Spleen (tissue), 11 donors: ENCODE measurements around the gene NDUFA11. TPM values are rescaled to one million over a fixed set of nuclear protein-coding genes. Genes with fewer than 3 reads are reported as not detected.

Experiments
- DNase-seq: peaks from one replicate; pipeline ENCODE4 v3.0.0-alpha.2; 2020
- H3K27ac ChIP-seq, 8 donors: fragments of 200-600 bp; sonication (generic) in 7 of 8; 1 replicate in 4 of 8; 2 replicates in 4 of 8; pipeline versions ENCODE4 v1.5.0 to v1.8.0; 2016 to 2021; ENCODE audit warnings: inconsistent platforms in 4 of 8, mild to moderate bottlenecking in 4 of 8, moderate library complexity in 1 of 8
- H3K27me3 ChIP-seq, 7 donors: fragments of 200-600 bp; sonication (generic) in 6 of 7; replicated peaks in 1 of 7; 1 replicate in 4 of 7; 2 replicates in 3 of 7; pipeline versions ENCODE4 v1.5.0 to v1.8.0; 2016 to 2021; ENCODE audit warnings: inconsistent platforms in 3 of 7, mild to moderate bottlenecking in 1 of 7
- H3K36me3 ChIP-seq, 6 donors: fragments of 200-600 bp; sonication (generic) in 5 of 6; 1 replicate in 4 of 6; 2 replicates in 2 of 6; pipeline versions ENCODE4 v1.5.0 to v1.8.0; 2016 to 2021; ENCODE audit warnings: inconsistent platforms in 2 of 6
- H3K4me1 ChIP-seq, 6 donors: fragments of 200-600 bp; sonication (generic) in 5 of 6; 1 replicate in 3 of 6; 2 replicates in 3 of 6; pipeline versions ENCODE4 v1.5.0 to v1.8.0; 2016 to 2021; ENCODE audit warnings: inconsistent platforms in 3 of 6
- H3K4me3 ChIP-seq, 8 donors: fragments of 200-600 bp; sonication (generic) in 7 of 8; 1 replicate in 4 of 8; 2 replicates in 4 of 8; pipeline versions ENCODE4 v1.5.0 to v1.8.0; 2016 to 2021; ENCODE audit warnings: inconsistent platforms in 4 of 8, mild to moderate bottlenecking in 4 of 8, moderate library complexity in 2 of 8
- H3K9me3 ChIP-seq, 8 donors: fragments of 200-600 bp; sonication (generic) in 7 of 8; 1 replicate in 4 of 8; 2 replicates in 4 of 8; pipeline versions ENCODE4 v1.5.0 to v1.8.0; 2016 to 2021; ENCODE audit warnings: inconsistent platforms in 4 of 8
- CTCF ChIP-seq, 11 experiments: fragments of 200-600 bp in 7 of 11; fragments of 450-650 bp in 4 of 11; sonication (generic) in 4 of 11; IDR thresholded peaks in 8 of 11; conservative IDR thresholded peaks in 3 of 11; 1 replicate in 7 of 11; 2 replicates in 4 of 11; pipeline versions ENCODE4 v1.4.0 to v1.8.0; 2016 to 2021; ENCODE audit warnings: antibody characterized with exemption in 11 of 11, inconsistent platforms in 4 of 11, mild to moderate bottlenecking in 1 of 11
- POLR2A ChIP-seq, 3 donors: fragments of 450-650 bp; IDR thresholded peaks; one replicate each; pipeline ENCODE4 v1.5.1; 2017; ENCODE audit warnings: antibody characterized with exemption in 3 of 3, mild to moderate bottlenecking in 1 of 3
- POLR2AphosphoS5 ChIP-seq, 3 donors: sonication (generic); formaldehyde crosslinking; IDR thresholded peaks; one replicate each; pipeline ENCODE4 v1.5.1; 2017; ENCODE audit warnings: antibody characterized with exemption in 3 of 3
- WGBS, 5 donors: extraction: QIAGEN DNeasy Blood & Tissue Kit in 3 of 5; methylation state at CpG; one replicate each; pipeline versions ENCODE4 v1.1.5 to v1.1.7; 2013 to 2018; 5-methylcytosine and 5-hydroxymethylcytosine counted together
- intact Hi-C: fragments of 100-400 bp; cut with DNase I; formaldehyde crosslinking; loops from one replicate; pipeline ENCODE4 v1.15.0; 2023; ENCODE audit warnings: low total_unique reads
- polyA plus RNA-seq, 3 donors: library from polyadenylated mRNA; stranded (reverse); fragments of 200-250 nt; gene quantifications; one replicate each; pipeline ENCODE4 v1.2.1, GENCODE V29; 2013
- total RNA-seq, 7 donors: library from RNA; depleted of rRNA in 3 of 7; stranded (reverse); fragments of >200 nt in 3 of 7; fragmentation: NEBNext Ultra II Directional in 4 of 7; extraction: Animal tissue kit (Norgen Biotek cat#: 25700) in 4 of 7; gene quantifications; one replicate each; pipeline versions ENCODE4 v1.1.0 to v1.2.1, GENCODE V29; 2016 to 2021
- donor health status: healthy with polysubstance abuse.
- donor health status: DM: no; HTN: no; CAD: no; lungs with moderate emphysema.
- donor health status: DM: no; HTN: no; CAD: no.
- donor health status: Bipolar disorder and iron deficiency.
- donor health status: healthy.
- donor health status: DM: no; HTN: no; CAD: no.
- donor health status: DM: yes; HTN: yes; CAD: no.

Gene NDUFA11
- total and polyA plus RNA-seq, 10 donors: 83.8 to 377 (median 123) TPM

DNA sequence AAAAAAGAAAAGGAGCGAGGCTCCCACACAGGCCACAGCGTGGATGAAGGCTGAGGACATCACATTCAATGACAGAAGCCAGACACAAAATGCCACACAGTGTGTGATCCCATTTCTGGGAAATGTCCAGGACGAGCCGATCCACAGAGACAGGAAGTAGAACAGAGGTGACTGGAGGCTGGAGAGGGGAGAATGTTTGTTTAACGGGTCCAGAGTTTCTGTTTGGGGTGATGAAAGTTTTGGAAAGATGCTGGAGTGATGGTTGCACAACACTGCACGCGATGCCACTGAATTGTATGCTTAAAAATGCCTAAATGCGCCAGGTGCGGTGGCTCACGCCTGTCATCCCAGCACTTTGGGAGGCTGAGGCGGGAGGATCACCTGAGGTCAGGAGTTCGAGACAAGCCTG lies 32.6 kb downstream of the NDUFA11 start:
- 73 to 84% (median 77%) methylated on average over 12 of the region's 12 CpGs for WGBS, 5 donors
- DNase-seq: no peak
- no peak overlapping the region for H3K4me3 ChIP-seq
- no peaks in the 10 kb centered on the region for H3K36me3 ChIP-seq
- intact Hi-C loops: no loop called here
- peaks cover 0 to 15% (median 0%) of the 10 kb centered on the region in 7 donors for H3K27me3 ChIP-seq
- H3K27ac ChIP-seq: no peak overlapping the region
- H3K4me1 ChIP-seq: no peaks in the 10 kb centered on the region
- H3K9me3 ChIP-seq: no peaks in the 10 kb centered on the region
- no peak for TF ChIP-seq POLR2A (IDR thresholded peaks at IDR 0.05)
- TF ChIP-seq CTCF (IDR thresholded peaks at IDR 0.05 in 8 of 11, conservative IDR thresholded peaks at IDR 0.05 in 3 of 11): no peak
- TF ChIP-seq POLR2AphosphoS5 (IDR thresholded peaks at IDR 0.05): no peak

DNA sequence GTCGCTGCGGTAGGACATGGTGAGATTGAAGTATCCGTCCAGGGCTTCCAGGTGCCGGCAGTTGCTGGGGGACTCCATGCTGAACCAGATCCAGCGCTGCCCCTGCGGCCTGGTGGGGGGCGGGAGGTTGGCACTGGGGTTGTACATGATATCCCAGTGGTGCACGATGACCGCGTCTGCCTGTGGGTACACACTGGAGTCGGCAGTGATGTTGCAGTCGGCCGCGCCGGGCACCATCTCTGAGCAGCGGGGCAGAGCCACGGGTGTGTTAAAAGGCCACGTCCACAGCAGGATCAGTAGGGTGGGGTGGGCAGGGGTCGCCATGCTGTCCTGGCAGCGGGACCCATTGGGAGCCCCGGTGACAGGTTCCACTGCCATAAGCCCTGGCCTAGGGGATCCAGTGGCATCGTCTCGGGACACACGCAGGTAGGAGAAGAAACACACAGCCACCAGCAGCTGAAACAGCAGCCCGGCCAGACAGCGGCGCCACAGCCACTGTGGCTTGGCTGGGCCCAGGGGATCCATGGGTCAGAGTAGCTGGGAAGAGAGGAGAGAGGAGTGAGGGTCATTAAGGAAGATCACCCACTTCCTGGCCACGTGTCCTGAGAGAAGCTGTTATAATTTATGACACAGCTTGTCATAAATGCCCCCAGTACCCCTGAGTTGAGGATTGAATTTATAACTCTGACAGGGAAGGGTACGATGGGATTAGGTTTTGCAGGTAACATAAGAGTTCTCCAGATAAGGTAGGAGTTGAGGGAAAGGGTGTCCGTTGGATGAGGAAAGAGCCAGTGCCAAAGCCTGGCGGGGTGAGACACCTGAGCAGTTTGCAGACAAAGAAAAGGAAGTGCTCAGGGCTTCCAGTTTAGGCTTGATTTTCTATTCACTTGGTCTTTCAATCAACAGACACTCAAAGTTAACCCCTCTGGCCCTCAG lies 36.1 kb downstream of the NDUFA11 start:
- no peaks in the 10 kb centered on the region for H3K9me3 ChIP-seq
- no peak for DNase-seq
- intact Hi-C loops: no loop called here
- TF ChIP-seq POLR2AphosphoS5 (IDR thresholded peaks at IDR 0.05) (no peak), POLR2A (IDR thresholded peaks at IDR 0.05) (no peak), CTCF (IDR thresholded peaks at IDR 0.05 in 8 of 11, conservative IDR thresholded peaks at IDR 0.05 in 3 of 11) (no peak)
- H3K4me1 ChIP-seq: no peaks in the 10 kb centered on the region
- H3K4me3 ChIP-seq: no peak overlapping the region
- H3K36me3 ChIP-seq: no peaks in the 10 kb centered on the region
- peaks cover 0 to 28% (median 0%) of the 10 kb centered on the region in 7 donors for H3K27me3 ChIP-seq
- H3K27ac ChIP-seq: no peak overlapping the region
- 76 to 90% (median 83%) methylated on average over 25 to 31 of the region's 31 CpGs for WGBS, 5 donors

DNA sequence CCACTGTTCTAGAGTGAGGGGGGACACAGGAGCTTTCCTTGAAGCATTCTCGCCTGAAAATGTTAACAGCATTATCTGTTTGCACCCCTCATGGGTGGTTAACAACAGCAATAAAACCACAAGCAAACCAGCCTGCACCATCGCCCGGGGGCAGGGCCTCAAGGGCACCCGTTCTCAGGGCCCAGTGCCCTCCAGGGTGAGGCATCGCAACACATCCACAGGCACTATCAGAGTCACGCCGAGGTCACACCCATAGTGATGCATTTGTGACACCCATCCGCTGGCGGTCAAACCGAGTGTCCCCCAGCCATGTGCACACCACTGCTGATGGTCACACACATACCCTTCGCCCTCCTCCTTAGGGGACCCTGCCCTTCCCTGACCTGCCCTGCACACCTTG lies 37.8 kb downstream of the NDUFA11 start:
- TF ChIP-seq POLR2AphosphoS5 (IDR thresholded peaks at IDR 0.05) (no peak), CTCF (IDR thresholded peaks at IDR 0.05 in 8 of 11, conservative IDR thresholded peaks at IDR 0.05 in 3 of 11) (no peak), POLR2A (IDR thresholded peaks at IDR 0.05) (no peak)
- 74 to 87% (median 79%) methylated on average over 9 to 11 of the region's 11 CpGs for WGBS, 5 donors
- H3K27me3 ChIP-seq: peaks cover 0 to 28% (median 0%) of the 10 kb centered on the region in 7 donors

GRCh38 chr19:5864725-5865486 lies 38.7 kb downstream of the NDUFA11 start:
- Histone ChIP-seq H3K36me3 (no peaks in the 10 kb centered on the region), H3K4me1 (no peaks in the 10 kb centered on the region), H3K27me3 (peaks cover 0 to 28% (median 0%) of the 10 kb centered on the region in 7 donors), H3K27ac (no peak overlapping the region), H3K9me3 (no peaks in the 10 kb centered on the region), H3K4me3 (no peak overlapping the region)
- TF ChIP-seq POLR2A (IDR thresholded peaks at IDR 0.05) (no peak), CTCF (IDR thresholded peaks at IDR 0.05 in 8 of 11, conservative IDR thresholded peaks at IDR 0.05 in 3 of 11) (no peak), POLR2AphosphoS5 (IDR thresholded peaks at IDR 0.05) (no peak)
- intact Hi-C loops: no loop called here
- DNase-seq: no peak
- WGBS, 5 donors: 80 to 87% (median 84%) methylated on average over 9 to 14 of the region's 14 CpGs

More for the DNA sequence above, 37.8 kb downstream of the NDUFA11 start:
- intact Hi-C loops: no loop called here
- Histone ChIP-seq H3K4me1 (no peaks in the 10 kb centered on the region), H3K27ac (no peak overlapping the region), H3K9me3 (no peaks in the 10 kb centered on the region), H3K4me3 (no peak overlapping the region), H3K36me3 (no peaks in the 10 kb centered on the region)
- DNase-seq: no peak
